ENCODE measurements around the gene PNMA6F.

Gene PNMA6F

GRCh38 chrX:153321381-153322124 is at the start of gene PNMA6F:
Gene PNMA6F, minus strand, starts transcription at chrX:153321767. Its CDS starts 1,093 bp downstream, at chrX:153320674.
- no peak for DNase-seq

GRCh38 chrX:153371256-153371655 is 49.7 kb upstream of the PNMA6F start:
- no peak for DNase-seq

- DNase-seq, result no peak
These were observed 48.9 kb upstream of the PNMA6F start for GRCh38 chrX:153370293-153371055.

- no peak for DNase-seq
These were observed 45.4 kb upstream of the PNMA6F start for GRCh38 chrX:153366878-153367538.

GRCh38 chrX:153366119-153366518 is 44.6 kb upstream of the PNMA6F start:
- no peak for DNase-seq

GRCh38 chrX:153365670-153366069 is 44.1 kb upstream of the PNMA6F start:
- no peak for DNase-seq

- DNase-seq, result no peak
These were observed 40.3 kb upstream of the PNMA6F start for GRCh38 chrX:153361781-153362397.

GRCh38 chrX:153357877-153358276 is 36.3 kb upstream of the PNMA6F start:
- no peak for DNase-seq

GRCh38 chrX:153353416-153353815 is 31.8 kb upstream of the PNMA6F start:
- DNase-seq, result no peak

GRCh38 chrX:153352858-153353257 is 31.3 kb upstream of the PNMA6F start:
- DNase-seq, result no peak

- no peak for DNase-seq
These were observed 30.4 kb upstream of the PNMA6F start for GRCh38 chrX:153351981-153352380.

- no peak for DNase-seq
These were observed 28.4 kb upstream of the PNMA6F start for GRCh38 chrX:153349952-153350351.

GRCh38 chrX:153348421-153348820 is 26.9 kb upstream of the PNMA6F start:
- DNase-seq, result no peak

- DNase-seq, result no peak
These were observed 26.0 kb upstream of the PNMA6F start for GRCh38 chrX:153347530-153347929.

GRCh38 chrX:153343674-153344073 is 22.1 kb upstream of the PNMA6F start:
- DNase-seq, result no peak

GRCh38 chrX:153342762-153343558 is 21.4 kb upstream of the PNMA6F start:
- DNase-seq, result no peak

GRCh38 chrX:153340111-153340510 is 18.5 kb upstream of the PNMA6F start:
- no peak for DNase-seq

GRCh38 chrX:153339662-153340061 is 18.1 kb upstream of the PNMA6F start:
- DNase-seq, result no peak

- no peak for DNase-seq
These were observed 17.3 kb upstream of the PNMA6F start for GRCh38 chrX:153338836-153339235.

- no peak for DNase-seq
These were observed 15.4 kb upstream of the PNMA6F start for GRCh38 chrX:153336988-153337387.

- peak; percentile 7 for DNase-seq
These were observed 14.7 kb upstream of the PNMA6F start for GRCh38 chrX:153336121-153336894.

Data from stimulated activated CD4-positive, alpha-beta T cell treated with anti-CD3 and anti-CD28 coated beads, Interleukin-1b, Interleukin-23, amount 100 ng/mL, for 48 hours (primary cell).